Measurements from ENCODE around the gene RHOU.

- TF ChIP-seq CTCF (IDR thresholded peaks at IDR 0.05) (no peak), POLR2A (IDR thresholded peaks at IDR 0.05) (no peak), POLR2AphosphoS5 (IDR thresholded peaks at IDR 0.05) (no peak), EP300 (IDR thresholded peaks at IDR 0.05) (no peak)
Observed at GRCh38 chr1:228747301-228747935, 12.1 kb downstream of the RHOU start.
